Fibroblast of the conjunctiva (primary cell): ENCODE measurements around the gene PRPF4.
"Not testable (repeated sequence)": the region's sequence is repeated elsewhere in the genome, so short reads cannot be mapped to it uniquely, and the experiment has no call there.

Source experiments
- DNase-seq: peaks from one replicate; pipeline ENCODE4 v3.0.0-alpha.2; 2010; ENCODE audit warnings: low read depth

PRPF4 gene

DNA sequence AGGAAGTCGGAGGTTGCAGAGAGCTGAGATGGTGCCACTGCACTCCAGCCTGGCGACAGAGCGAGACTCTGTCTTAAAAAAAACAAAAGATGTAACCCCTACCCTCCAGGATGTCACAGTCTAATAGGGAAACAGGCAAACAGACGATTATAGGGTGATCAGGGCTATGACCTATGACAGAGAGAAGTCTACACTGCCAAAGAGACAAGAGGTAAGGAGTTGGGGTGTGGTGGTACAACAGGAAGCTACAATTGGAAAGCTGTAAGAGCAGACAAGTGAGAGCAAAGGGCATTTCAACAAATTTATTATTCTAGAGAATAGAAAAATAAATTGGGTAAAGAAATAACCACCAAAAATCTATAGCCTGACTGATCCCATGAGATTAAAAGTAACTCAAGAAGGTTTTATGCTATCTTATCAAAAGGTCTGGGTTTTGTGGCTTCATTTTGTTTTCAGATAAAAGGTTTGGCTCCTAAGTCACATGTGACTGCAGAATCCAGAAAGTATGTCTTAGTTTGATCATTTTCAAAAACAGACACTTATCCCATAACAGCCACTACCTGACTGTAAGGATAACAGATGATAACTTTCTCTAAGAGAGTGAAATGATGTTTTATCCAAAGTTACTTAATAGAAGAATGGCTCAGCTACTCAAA lies 7.4 kb upstream of the PRPF4 start:
- DNase-seq = no peak

DNA sequence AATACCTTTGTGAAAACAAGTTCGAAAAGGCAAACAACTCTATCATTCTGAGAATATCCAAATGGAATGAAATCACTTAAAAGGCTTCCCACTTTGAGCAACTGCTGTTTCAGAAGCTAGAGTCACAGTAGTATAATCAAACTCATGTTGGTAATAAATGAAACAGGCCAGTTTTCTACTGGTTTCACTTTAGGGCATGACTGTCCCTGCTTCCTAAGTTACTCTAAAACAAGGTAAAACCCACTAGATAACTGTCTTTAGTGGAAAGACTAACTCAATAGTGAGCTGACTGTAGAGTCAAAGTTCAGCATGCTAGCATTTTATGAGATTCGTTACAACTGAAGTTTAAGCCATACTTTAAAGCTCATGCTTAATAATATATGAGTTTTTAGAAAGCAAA lies 6.1 kb upstream of the PRPF4 start:
- DNase-seq = no peak

DNA sequence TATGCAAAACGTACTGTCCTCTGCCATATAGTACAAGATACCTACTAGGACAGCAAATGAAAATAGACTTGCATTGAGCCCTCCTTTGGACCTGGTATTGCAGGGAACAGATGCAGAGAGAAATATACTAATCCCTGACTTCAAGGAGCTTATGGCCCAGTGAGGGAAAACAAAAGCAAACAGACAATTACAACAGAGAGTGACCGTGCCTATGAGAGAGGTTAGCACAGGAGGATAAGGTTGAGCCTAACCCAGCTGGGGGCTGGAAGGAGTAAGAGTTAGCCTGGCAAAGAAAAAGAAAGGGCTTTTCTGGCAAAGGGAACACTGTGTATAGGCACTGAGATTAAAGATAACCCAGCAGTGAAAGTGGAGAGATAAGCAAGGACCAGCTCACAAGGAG lies 5.6 kb upstream of the PRPF4 start:
- DNase-seq = no peak

DNA sequence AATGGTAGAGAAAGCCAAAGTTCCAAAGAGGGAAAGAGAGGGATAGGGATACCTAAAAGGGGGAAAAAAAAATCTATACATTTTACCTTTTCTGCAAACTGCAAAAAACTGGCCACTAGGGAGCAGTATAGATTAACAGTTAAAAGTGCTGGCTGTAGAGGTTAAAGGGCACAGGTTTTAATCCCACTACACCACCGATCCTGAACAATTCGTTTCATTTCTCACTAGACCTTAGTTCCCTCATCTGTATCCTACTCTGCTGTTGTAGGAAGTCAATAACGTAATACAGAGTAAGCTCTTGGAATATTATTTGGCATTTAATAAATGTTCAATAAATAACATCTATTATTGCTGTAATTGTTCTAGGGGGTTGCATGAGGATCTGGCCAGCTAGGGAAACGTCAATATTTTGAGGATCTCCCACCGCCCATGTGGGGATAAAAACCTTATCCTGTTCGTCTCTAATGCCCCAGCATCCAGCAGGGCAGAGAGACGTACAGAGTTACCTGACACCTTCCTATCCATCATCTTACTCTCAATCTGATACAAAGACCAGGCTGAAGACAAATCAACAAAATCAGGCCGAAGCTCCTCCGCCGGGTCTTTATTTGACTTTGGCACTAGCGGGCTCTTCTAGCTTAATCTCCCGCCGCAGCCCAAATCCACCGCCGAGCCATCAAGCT lies 843 bp upstream of the PRPF4 start:
- DNase-seq = peak; percentile 46

DNA sequence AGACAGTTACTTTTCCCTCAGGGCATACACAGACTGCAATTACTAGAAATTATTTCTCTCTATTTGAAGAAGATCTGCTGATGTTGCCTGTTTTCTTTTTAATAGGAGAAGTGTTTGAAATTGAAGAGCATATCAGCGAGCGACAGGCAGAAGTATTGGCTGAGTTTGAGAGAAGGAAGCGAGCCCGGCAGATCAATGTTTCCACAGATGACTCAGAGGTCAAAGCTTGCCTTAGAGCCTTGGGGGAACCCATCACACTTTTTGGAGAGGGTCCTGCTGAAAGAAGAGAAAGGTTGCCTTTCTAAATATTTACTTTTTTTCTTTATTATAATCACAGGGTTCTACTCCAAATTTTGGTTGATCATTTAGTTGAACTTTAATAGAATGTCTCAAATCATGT lies 3.4 kb downstream of the PRPF4 start:
- no peak for DNase-seq

DNA sequence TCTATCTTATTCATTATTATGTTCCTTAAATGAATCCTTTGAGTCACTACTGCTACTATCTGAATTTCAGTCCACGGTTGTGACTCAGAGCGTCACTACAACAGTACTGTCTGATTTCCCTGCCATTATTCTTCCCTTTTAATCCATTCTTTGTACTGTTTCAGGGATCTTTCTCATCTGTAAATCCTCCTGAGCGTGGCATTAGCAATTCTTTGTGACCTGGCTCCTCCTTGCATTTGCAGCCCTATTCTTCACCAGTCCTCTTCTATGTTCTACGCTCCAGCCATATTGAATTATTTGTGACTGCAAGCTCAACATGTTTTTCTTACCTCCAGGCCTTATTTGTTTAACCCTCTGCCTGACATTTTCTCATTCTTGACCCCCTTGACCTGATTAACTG lies 5.9 kb downstream of the PRPF4 start:
- DNase-seq = no peak

DNA sequence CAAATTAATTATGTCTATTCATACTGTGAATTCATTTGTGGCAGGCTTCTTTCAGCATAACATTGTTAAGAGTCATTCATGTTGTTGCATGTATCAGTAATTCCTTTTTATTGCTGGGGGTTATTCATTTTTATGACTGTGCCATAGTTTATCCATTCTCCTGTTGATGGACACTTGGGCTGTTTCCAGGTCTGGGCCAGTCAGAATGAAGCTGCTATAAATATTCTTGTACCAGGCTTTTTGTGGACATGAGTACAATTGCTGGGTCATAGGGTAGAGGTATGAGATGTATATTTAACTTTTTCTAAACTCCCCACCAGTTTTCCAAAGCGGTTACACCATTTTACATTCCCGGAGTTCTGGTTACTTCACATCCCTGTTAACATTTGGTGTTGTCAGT lies 13.6 kb downstream of the PRPF4 start:
- DNase-seq = no peak

DNA sequence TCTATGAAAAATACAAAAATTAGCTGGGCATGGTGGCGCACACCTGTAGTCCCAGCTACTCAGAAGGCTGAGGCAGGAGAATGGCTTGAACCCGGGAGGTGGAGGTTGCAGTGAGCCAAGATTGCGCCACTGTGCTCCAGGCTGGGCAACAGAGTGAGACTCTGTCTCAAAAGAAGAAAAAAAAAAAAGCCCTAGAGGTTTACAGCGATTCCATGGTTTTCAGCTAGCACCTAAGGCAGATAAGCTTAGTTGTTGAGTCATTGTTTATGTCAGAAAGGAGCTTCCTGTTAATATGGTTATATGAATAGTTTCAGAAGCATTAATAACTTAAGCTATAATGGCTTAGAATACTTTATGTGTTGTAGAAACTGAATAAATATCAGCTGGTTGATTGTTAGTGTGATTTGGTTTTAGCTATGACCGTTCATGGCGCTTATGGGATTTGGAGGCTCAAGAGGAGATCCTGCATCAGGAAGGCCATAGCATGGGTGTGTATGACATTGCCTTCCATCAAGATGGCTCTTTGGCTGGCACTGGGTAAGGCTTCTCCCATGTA lies 14.7 kb downstream of the PRPF4 start:
- no peak for DNase-seq

DNA sequence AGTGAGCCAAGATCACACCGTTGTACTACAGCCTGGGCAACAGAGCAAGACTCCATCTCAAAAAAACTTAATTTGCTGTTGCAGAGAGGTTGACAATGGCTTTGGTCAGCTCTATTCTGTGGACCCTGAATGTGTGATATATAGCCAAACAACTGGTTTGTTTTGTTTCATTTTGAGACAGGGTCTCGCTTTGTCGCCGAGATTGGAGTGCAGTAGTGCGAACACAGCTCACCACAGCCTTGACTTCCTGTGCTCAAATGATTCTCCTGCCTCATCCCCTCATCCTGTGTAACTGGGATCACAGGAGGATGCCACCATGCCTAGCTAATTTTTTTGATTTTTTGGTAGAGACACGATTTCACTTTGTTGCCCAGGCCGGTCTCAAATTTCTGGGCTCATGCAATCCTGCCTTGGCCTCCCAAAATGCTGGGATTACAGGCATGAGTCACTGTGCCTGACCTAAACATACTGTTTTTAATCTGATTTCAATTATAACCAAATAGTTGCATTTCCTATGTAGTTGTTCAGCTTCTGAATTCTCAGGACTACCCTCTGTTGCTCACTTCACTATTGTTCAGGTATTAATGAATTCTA lies 17.9 kb downstream of the PRPF4 start:
- DNase-seq = peak; percentile 78

DNA sequence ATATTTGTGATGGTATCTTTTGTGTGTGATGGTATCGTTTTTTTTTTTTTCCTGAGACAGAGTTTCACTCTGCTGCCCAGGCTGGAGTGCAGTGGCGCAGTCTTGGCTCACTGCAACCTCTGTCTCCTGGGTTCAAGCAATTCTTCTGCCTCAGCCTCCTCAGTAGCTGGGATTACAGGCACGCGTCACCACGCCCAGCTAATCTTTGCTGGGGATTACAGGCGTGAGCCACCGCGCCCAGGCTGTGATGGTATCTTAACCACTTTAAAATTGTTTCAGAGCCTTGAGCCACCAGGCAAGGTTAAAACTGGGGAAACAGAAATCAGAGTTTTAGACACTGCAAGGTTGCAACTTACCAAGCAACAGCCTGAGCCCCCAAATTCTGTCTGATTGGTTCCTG lies 20.8 kb downstream of the PRPF4 start:
- DNase-seq = not testable (repeated sequence)

DNA sequence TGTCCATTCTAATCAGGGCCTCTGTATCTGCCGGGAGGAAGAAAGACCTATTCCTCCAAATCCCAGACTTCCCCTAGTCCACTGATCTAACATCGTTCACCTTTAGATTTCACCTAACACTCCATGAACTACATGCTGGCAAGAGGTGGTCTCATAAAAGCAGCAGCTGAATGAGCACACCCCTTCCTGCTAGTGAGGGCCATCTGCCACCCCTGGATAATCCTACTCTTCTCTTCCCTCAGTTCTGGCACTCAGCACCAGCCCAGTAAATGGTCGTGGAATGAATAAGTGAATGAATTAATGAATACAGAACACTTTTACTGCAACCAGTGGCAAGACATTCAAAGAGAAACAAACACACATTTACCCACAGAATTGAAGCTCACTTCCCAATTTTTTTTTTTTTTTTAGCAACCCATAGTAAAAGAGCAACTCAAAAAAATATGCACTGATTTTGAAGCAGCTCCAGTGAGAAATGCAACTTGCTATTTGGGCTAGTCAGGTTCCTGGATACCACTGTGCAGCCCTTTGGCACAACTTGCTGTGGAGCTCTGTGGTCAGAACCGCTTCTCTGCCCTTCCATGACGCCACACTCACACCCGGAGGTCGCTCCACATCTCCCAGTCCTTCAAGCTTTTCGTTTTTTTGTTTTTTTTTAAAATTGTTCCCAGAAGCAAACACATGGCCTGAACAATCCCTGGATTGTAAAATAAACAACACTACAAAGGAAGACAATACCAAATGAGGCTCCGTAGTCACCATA lies 21.5 kb downstream of the PRPF4 start:
- no peak for DNase-seq

DNA sequence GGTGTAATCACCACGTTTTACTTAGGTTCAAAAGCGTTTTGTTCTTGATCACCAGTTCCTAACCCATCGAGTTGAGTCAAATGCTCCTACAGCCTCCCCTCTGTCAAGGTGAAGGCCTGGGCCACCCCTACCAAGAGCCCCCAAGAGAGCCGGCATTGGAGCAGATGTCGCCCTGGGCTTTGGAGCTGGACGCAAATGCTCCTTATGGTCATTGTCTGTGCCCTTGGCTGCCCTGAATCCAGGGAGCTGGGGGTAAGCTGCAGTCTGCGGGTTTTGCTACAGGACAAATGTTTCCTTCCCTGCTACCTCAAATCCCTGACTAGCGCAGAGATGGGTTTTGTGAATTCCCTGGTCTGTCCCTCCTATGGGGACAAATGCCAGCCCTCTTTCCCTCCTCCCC lies 22.9 kb downstream of the PRPF4 start:
- DNase-seq = no peak

DNA sequence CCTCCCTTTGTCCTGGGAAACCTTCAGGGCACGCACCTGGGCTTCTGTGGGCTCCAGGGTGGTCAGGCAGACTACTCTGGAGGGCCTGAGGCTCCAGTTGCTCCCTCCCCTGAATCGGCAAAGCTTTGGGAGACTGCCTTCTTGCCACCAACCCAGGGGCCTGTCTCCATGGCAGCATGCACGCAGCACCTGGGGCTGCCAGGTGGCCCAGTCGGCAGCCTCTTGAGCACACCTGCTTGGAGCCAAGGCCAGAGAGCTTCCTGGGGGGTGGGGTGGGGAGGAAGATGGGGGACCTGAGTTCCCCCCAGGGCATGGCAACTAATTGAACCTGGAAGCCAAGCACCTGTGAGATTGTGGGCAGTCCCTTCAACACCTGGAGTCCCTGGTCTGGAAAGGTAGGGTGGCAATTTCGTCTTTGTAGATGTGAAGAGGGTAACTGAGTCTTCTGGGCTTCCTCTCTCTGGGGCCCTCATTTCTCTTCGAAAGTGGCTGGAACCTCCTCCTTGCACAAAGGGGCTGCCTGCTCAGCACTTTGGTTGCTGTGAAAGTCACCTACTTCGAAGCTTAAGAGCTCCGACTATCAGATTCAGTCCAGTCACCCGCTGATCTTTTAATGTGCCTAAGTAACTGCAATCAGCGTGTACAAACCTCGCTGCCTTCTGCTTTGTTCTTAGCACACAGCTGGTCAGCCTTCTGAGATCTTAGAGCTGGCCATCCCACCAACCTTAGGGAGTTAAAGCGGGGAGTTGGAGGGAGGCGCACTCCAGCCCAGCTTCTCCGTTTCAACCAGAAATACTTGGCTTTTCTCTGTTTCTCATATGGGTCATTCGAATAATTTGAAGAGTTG lies 23.7 kb downstream of the PRPF4 start:
- no peak for DNase-seq

DNA sequence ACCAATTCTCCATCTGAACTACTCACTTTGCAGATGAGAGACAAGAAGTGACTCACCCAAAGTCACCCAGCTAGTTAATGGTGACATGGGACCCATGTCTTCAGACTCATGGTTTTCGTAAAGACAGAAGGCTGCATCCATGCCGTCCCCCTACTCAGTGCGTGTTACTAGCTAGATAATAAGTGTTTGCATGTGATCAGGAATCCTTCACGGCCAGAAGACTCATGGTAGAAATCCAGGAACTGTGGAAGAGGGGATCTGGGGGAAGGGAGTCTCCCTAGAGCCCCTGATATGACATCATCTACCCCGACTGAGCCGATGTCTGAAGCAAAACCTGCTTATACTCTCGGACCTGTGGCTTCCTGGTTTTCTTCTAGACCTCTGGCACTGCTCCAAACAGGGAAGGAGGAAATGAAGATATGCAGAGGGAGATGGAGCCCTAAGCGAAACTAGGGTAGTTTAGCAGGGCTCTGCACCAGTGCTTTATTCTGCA lies 24.4 kb downstream of the PRPF4 start:
- no peak for DNase-seq

DNA sequence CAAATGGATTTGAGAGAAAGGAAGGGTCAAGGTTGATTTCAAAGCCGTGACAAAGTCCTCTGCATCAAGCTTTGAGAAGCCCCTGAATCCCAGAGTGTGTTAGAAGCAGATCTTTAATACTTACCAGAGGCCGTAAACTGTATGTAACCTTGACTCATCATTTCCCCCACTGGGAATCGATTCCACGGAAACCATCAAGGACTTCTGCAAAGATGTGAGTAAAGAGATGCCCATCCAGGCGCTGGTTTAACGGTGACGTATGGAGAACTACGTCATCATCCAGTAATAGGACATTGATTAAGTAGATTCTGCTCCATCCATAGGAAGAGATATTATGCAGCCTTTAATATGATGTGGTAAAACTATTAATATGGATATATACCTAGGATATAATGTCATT lies 26.1 kb downstream of the PRPF4 start:
- no peak for DNase-seq

DNA sequence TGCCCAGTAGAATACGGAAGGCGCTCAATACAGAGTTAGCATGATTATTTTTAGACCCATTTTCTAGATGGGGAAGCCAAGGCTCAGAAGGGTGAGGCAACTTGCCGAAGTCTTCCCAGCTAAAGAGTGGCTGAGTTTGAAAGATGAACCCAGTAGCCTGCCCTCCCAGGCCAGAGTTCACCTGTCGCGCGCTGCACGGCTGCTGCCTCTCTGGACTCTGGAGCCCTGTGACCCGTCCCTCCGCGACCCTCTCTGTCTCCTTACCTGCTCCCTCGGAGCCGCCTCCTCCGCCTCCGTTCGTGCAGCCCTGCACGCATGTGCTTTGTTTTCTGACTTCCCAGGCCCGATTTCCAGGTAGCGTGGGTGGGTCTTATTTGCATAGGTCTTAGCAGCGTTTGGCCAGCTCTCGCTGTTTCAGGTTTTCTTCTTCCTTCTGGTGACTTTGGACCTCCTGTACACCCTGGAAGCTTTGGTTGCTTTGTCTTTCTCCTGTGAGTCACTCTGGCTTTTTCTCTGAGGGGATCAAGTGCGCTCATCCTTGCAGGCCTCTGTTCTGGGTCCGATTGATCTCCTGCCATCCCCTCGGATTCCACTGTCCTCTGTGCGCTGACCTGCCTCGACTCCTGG lies 27.4 kb downstream of the PRPF4 start, which contains the start of gene RNF183:
RNF183 (minus strand) TSS at position 585 of the 627 bp plus-strand sequence. CDS start 5,192 bp downstream, outside the sequence.
- DNase-seq = no peak

DNA sequence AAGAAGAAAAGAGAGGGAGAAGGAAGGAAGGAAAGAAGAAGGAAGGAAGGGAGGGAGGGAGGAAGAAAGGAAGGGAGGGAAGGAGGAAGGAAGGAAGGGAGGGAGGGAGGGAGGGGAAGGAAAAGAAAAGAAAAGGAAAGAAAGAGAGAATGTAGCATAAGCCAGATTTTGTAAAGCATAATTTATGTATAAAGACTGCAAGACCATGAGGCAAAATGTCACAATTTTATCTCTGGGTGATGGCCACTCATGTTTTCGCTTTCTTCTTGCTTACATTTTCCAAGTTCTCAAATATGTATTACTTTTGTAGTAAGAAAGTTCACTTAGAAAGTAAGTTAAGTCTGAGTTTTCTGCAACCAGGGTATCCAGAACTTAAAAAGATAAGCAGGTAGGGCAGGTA lies 31.1 kb downstream of the PRPF4 start:
- no peak for DNase-seq

DNA sequence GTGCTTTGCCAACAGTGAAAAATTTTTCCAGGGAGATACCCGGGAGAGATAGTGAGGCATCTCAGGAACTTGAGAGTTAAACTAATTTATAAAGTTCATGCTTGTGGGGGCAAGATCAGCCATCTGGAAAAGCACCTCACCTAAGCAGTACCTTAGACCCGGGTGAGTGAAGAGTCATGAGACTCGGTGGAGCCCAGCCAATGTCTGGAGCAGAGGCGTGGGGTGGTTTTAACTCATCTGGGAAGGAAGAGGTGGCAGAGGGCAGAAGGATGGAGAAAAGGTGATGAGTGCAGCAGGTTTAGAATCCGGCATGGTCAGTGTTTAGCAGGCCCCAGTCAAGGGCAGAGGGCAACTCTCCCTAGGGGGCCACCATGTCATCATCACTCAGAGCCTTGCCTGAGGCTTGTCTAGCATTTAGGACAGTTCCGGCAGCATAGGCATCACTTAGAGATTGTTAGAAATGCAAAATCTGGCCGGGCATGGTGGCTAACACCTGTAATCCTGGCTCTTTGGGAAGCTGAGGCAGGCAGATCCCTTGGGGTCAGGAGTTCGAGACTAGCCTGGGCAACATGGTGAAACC lies 32.0 kb downstream of the PRPF4 start:
- no peak for DNase-seq

DNA sequence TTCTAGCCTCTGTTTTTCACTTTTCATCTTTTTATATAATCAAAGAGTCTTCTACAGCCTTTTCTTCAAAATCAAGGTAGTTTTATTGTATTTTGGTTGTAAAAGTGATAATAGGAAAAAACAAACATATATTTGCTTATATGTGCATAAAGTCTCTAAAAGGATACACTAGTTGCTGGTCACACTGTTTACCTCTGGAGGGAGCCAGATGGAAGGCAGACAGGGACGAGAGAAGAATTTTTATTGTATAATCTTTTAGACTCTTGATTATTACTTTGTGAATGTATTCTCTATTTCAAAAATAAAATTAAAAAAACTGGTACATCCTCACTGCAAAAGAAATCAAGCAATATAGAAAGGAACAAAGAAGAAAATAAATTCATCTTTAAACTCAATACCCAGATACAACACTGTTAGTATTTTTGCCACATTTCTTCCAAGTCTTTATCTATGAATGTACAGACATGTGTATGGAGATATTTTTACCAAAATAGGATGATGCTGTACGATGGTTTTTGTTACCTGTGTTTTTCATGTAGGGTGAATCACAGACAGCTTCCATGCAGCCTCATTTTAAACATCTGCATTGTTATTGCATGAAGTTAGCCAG lies 33.9 kb downstream of the PRPF4 start:
- peak; percentile 42 for DNase-seq

DNA sequence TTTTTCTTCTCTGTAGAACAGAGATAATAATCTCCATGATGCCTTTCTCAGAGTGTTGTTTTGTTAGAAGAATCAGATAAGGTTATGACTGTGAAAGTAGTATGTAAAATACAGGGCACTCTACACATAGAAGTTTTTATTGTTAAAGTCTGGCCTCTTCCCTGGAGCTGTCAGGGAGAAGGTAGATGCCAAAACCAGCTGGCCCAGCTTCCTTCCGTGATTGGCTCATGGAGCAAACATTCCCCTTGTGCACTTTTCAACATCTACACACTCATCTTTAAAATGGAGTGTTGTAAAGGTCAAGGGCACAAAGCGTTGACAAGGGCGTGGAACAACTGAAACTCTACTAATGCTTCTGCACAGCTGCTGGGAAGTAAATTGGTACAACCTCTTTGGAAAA lies 35.1 kb downstream of the PRPF4 start:
- DNase-seq = no peak
